Measurements from ENCODE around the gene WDR18. TPM values are rescaled to one million over a fixed set of nuclear protein-coding genes. Genes with fewer than 3 reads are reported as not detected.
A peak's percentile ranks its signal among the peaks of the same experiment; 100 is the strongest.

WDR18 gene
- total and polyA plus RNA-seq, 8 donors = 12.3 to 84.8 (median 23.3) TPM

DNA sequence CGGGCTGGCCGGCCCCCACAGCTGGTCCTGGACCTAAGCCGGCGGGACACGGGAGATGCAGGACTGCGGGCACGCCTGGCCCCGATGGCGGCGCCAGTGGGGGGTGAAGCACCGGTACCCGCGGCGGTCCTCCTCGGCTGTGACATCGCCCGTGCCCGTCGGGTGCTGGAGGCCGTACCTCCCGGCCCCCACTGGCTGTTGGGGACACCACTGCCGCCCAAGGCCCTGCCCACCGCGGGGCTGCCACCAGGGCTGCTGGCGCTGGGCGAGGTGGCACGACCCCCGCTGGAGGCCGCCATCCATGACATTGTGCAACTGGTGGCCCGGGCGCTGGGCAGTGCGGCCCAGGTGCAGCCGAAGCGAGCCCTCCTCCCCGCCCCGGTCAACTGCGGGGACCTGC, 19.1 kb downstream of the WDR18 start:
- no peaks in the 10 kb centered on the region for H3K4me1 ChIP-seq
- no peak for TF ChIP-seq CTCF (IDR thresholded peaks at IDR 0.05)
- no peak overlapping the region for H3K27ac ChIP-seq
- 79 to 88% methylated on average over 36 to 37 of the region's 37 CpGs for WGBS, 2 donors
- FAIRE-seq = no peak
- peak in 1 of 6 donors; percentile 79 for DNase-seq
- no peaks in the 10 kb centered on the region for H3K9me3 ChIP-seq
- no peak for ATAC-seq
- intact Hi-C loops (cut with DNase I) = no loop called here
- H3K36me3 ChIP-seq = no peaks in the 10 kb centered on the region
- H3K27me3 ChIP-seq = peaks cover 0 to 7% (median 2%) of the 10 kb centered on the region in 4 donors
- H3K4me3 ChIP-seq = no peak overlapping the region

DNA sequence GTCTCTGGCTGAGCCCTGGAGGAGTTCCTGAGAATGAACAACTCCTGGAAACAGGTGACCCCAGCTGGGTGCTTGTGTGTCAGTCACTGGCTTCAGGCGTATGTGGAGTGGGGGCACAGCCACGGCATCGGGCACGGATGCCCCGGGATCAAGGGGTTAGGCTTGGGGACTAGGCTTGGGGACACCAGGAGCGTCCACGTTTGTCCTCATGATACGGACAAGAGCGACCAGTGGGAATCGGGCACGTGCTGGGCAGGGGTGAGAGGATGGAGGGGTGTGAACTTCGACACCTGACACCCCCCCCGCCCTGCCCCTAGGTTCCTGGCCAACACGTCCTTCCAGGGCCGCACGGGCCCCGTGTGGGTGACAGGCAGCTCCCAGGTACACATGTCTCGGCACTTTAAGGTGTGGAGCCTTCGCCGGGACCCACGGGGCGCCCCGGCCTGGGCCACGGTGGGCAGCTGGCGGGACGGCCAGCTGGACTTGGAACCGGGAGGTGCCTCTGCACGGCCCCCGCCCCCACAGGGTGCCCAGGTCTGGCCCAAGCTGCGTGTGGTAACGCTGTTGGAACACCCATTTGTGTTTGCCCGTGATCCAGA, 20.2 kb downstream of the WDR18 start:
- Histone ChIP-seq H3K9me3 (no peaks in the 10 kb centered on the region), H3K36me3 (peaks cover 0 to 1% (median 0%) of the 10 kb centered on the region in 3 donors), H3K27ac (no peak overlapping the region), H3K27me3 (peaks cover 0 to 4% (median 2%) of the 10 kb centered on the region in 4 donors), H3K4me1 (no peaks in the 10 kb centered on the region), H3K4me3 (no peak overlapping the region)
- no peak for ATAC-seq
- FAIRE-seq = no peak
- DNase-seq = peak in 1 of 6 donors; percentile 57
- intact Hi-C loops (cut with DNase I) = no loop called here
- no peak for TF ChIP-seq CTCF (IDR thresholded peaks at IDR 0.05)
- WGBS, 2 donors = 56 to 59% methylated on average over 31 to 32 of the region's 32 CpGs

DNA sequence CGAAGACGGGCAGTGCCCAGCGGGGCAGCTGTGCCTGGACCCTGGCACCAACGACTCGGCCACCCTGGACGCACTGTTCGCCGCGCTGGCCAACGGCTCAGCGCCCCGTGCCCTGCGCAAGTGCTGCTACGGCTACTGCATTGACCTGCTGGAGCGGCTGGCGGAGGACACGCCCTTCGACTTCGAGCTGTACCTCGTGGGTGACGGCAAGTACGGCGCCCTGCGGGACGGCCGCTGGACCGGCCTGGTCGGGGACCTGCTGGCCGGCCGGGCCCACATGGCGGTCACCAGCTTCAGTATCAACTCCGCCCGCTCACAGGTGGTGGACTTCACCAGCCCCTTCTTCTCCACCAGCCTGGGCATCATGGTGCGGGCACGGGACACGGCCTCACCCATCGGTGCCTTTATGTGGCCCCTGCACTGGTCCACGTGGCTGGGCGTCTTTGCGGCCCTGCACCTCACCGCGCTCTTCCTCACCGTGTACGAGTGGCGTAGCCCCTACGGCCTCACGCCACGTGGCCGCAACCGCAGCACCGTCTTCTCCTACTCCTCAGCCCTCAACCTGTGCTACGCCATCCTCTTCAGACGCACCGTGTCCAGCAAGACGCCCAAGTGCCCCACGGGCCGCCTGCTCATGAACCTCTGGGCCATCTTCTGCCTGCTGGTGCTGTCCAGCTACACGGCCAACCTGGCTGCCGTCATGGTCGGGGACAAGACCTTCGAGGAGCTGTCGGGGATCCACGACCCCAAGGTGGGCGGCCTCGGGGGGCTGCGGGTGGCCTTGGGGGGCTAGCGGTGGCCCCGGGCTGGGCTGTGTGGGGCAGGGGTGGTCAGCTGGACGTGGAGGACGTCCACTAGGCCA, 20.9 kb downstream of the WDR18 start:
- no peak for FAIRE-seq
- H3K9me3 ChIP-seq = no peaks in the 10 kb centered on the region
- TF ChIP-seq CTCF (IDR thresholded peaks at IDR 0.05) = no peak
- intact Hi-C loops (cut with DNase I) = no loop called here
- 84 to 88% methylated on average over 69 to 70 of the region's 70 CpGs for WGBS, 2 donors
- ATAC-seq = no peak
- no peak overlapping the region for H3K4me3 ChIP-seq
- peaks cover 0 to 4% (median 2%) of the 10 kb centered on the region in 4 donors for H3K27me3 ChIP-seq
- H3K4me1 ChIP-seq = no peaks in the 10 kb centered on the region
- DNase-seq = peak in 1 of 6 donors; percentile 74
- H3K36me3 ChIP-seq = peaks cover 0 to 8% (median under 1%) of the 10 kb centered on the region in 3 donors
- H3K27ac ChIP-seq = no peak overlapping the region

GRCh38 chr19:1006711-1007398, 22.7 kb downstream of the WDR18 start:
- ATAC-seq (no peak), FAIRE-seq (no peak), DNase-seq (no peak)
- intact Hi-C loops (cut with DNase I) = no loop called here
- WGBS, 2 donors = 64 to 66% methylated on average over 26 to 27 of the region's 27 CpGs
- no peak for TF ChIP-seq CTCF (IDR thresholded peaks at IDR 0.05)
- Histone ChIP-seq H3K4me3 (no peak overlapping the region), H3K9me3 (no peaks in the 10 kb centered on the region), H3K4me1 (no peaks in the 10 kb centered on the region), H3K27ac (no peak overlapping the region), H3K36me3 (peaks cover 0 to 27% (median 15%) of the 10 kb centered on the region in 3 donors), H3K27me3 (no peaks in the 10 kb centered on the region)
